Left forelimb (tissue), 1 donor: ENCODE data around the gene LAMB4.

Source experiments
- DNase-seq: peaks from one replicate; pipeline ENCODE4 v3.0.0-alpha.2; 2018; ENCODE audit warnings: low spot score

Gene LAMB4

GRCh38 chr7:108079648-108080591 is 50.2 kb downstream of the LAMB4 start:
- no peak for DNase-seq

DNA sequence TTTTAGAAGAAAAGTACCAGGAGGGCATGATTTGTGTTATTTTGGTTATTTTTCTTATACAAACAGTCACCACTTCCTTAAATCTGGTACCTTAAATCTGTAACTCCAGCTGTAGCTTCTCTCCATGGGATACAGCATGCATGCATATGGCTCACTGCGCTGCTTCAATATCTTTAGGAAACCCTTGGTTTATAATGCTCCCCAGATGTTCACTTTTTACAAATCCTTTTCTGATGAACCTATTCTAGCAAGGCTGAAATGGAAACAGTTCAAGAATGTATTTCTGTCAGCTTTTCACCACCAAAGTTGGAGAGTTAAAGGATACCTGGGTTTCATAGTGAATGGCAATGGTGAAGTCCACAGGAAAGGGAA is 50.9 kb downstream of the LAMB4 start:
- DNase-seq = no peak

DNA sequence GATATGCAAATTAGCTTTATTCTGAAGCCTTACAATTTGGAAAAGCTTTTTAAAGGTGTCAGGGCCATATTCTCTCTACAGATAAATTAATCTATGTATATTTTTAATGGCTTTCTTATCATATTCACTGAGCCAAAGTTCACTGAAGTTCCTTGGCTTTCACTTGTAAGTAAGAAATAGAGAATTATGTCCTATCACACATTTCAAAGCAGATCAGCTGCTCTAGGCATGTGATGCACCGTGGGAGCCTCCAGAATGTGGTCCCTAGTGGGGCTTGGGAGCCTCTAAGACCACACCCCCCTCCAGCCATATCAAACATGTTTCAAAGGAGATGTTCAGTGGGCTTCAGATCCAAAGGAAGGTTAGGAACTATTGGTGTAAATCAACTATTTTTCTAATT is 51.5 kb downstream of the LAMB4 start:
- no peak for DNase-seq

GRCh38 chr7:108078211-108078673 is 51.9 kb downstream of the LAMB4 start:
- no peak for DNase-seq

DNA sequence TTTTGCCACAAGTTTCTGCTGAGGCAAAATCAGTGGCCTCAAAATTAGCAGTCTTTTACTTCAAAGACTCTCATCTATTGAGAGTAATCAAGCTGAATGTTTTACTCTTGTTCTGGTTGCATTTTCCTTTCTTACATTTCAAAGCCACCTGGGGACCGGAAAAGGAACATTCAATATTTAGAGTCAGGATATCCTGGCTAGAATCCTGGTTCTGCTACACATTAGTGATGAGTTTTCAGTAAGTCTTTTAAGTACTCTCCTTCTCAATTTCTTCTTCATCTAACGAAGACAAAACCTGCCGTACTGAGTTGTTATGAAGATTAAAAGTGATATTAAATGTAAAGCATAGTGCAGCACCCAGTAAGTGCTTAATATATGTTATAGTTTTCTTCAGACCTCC is 52.5 kb downstream of the LAMB4 start:
- DNase-seq = no peak

GRCh38 chr7:108076156-108076555 is 54.0 kb downstream of the LAMB4 start:
- DNase-seq = no peak

DNA sequence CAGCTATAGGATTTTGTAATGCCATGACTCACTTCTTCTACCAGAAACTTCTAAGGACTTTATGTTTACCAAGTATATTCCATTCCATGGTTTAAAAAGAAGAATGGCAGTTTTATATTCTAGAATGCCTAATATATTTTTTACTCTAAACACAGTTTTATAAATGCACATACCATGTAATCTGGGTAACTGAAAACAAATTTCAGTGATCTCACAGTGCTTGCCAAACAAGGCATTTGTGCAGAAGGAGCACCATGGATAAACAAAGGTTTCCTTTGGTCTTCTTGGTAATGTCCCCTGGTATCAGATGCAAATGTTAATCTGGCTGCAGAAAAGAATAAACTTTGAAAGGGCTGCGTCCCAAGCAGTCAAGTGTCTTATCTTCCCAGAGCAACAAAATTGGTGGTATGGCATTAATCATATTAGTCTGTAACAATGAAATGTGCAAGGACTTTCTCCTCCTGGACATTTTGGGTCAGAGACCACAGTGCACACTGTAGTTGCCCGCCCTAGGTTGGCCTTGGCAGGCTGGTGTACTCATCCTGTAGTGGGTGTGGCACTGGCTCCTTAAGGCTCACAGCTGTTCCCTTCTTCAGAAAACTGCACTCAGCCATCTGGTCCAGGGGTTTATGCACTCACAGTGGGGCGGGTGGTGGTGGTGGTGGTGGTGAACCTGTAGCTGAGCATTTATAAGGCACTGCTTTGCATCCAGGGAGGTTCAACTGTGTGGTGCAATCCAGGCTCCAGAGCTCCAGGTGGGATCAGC is 56.7 kb downstream of the LAMB4 start:
- DNase-seq = no peak

DNA sequence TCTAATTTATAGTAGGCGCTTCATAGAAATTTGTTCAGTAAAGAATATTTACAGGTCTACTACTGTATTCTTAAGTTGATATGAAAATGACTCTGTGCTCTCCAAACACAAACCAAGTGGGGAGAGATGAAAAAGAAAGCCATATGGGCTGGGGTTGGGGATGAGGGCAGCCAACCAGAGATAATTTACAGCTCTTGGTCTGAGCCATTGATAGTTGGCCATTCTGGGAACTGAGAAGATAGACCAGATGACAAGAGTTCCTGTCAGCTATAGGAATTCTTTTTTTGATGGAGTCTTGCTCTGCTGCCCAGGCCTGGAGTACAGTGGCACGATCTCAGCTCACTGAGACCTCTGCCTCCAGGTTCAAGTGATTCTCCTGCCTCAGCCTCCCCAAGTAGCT is 57.4 kb downstream of the LAMB4 start:
- DNase-seq = no peak

- DNase-seq = no peak
Observed at GRCh38 chr7:108072116-108072515, 58.0 kb downstream of the LAMB4 start.

DNA sequence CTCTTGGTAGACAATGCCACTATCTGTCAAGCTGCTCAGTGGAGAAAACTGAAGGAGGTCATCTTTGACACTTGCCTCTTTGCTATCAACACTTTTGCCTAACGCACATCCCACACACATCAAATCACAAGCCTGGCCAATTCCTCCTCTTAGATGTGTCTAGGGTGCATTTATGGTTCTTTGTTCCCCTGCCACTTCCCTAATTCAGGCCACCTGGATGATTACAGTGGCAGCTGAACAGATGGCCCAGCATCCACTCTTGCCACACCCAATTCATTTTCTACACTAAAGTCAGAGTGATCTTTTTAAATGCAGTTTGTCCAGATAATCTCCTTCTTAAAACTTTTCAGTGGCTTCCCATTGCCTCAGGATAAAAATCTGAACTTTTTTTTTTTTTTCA is 58.6 kb downstream of the LAMB4 start:
- no peak for DNase-seq

DNA sequence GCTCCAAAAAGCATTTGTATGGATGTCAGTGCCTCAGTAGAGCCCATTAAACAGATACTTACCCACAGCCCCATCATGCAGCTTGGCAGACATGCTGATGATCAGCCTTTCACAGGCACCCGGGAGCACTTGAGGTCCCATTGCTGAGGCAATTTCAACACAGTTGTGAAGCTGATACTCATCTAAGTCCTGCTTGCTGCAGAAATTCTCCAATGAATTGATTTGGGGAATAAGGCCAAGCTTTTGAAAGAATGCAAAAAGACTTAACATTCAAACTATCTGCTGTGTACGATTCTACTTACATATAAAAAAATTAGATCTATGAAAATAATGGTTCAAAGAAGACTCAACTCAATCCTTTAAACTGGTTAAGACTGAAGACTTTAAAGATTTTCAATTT is 60.5 kb downstream of the LAMB4 start:
- no peak for DNase-seq

- no peak for DNase-seq
Observed at GRCh38 chr7:108067844-108068243, 62.3 kb downstream of the LAMB4 start.

GRCh38 chr7:108066486-108066885 is 63.7 kb downstream of the LAMB4 start:
- DNase-seq = no peak

- no peak for DNase-seq
Observed at GRCh38 chr7:108063520-108063933, 66.6 kb downstream of the LAMB4 start.

DNA sequence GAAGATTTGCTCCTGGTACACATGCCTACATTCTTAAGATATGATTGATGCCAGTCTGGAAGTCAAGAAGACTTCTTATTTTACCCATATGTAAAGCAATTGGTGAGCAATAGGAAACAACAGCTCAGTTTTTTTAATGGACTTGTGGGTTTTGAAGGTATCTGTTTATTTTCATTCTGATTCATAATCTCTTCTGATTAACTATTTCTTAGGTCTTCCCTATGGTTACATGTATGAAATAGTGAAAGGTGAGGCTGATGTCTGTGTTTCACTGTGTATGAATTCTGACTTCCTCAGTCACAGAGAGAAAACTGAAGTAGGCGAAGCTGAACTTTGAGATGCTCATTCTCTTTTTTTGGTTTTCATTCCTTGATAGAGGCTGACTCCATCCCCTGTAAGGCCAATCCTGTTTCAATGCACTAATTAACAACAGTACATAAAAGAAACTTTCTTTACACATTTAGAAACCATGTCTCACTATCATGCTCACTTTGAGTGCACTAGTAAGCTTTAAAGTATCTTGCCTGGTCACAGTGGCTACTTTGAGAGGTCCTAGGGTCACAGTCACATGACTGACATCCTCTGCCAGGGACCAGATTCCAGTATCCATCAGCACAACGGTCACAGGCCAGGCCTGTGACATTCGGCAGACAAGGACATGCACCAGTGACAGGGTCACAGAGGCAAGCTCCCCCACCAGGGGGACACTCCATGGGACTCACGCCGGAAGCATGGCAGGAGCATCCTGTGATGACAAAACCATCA is 67.7 kb downstream of the LAMB4 start:
- DNase-seq = no peak

GRCh38 chr7:108059526-108059925 is 70.6 kb downstream of the LAMB4 start:
- no peak for DNase-seq

DNA sequence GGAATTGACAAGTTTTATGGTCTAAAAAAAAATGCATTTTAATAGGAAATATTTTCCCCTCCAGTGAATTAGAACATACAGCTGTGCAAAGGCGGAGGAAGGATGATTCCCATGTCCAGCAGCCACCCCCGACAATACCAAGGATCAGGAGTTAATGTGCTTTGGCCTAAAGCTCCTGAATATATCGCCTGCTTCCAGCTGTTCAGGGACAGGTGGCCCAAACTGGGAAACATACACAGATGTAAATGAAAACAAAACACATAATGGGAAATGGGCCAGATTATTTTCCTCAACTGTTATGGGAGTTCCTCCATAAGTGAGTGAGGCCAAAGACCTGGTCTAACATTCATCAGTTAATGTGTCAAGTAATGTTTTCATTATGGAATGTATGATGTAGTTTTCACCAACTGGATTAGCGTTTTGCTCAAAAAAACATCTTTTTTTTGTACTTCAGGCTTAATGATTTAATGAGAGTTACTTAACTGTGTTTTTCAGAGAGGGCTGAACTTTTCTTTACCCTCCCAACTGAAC is 72.1 kb downstream of the LAMB4 start:
- DNase-seq = no peak

DNA sequence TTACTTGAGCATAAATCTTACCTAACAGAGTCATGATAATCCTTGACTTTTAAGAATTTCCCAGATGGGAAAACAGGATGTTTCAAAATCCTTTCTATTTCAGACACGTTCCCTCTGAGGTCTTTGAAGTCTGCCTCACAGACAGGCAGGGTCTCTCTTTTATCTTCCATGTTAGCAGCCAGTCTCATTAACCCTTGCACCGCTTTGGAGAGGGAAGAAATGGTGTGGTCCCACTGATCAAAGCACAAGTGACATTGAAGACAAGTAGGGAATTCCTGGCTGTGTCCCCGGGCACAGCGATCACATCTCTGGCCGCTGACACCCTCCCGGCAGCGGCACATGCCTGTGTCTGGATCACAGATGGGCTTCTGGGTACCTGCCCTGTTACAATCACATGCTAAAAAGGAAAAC is 74.5 kb downstream of the LAMB4 start:
- DNase-seq = no peak

- no peak for DNase-seq
Observed at GRCh38 chr7:108054537-108054936, 75.6 kb downstream of the LAMB4 start.

GRCh38 chr7:108053250-108053649 is 76.9 kb downstream of the LAMB4 start:
- DNase-seq = no peak

DNA sequence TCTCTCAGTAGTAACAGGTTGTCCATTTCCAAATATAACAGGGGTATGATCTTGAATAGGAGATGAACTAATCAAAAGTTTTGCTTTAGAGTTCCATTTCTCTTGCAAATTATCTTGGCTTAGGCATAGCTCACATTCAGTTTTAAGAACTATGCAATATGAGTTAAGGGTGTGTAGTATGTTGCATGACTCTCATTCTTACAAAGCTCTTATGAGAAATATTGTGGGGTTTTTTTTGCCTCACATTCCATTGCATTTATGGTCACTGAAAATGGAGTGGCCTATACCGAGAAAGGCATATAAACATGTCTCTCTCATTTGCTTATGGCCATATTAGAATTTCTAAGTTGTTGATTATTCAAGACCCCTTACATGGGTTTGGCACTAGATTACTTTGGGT is 78.7 kb downstream of the LAMB4 start:
- DNase-seq = no peak

- no peak for DNase-seq
Observed at GRCh38 chr7:108049962-108050361, 80.2 kb downstream of the LAMB4 start.
